SKM-1 treated with dmso at 0.1 percent for 144 hours (cell line): ENCODE measurements around the gene MRGPRF.

Source experiments
- DNase-seq: peaks from one replicate; lab custom pipeline; 2025; ENCODE audit not compliant: unreplicated experiment; lab: John Stamatoyannopoulos, UW

Gene MRGPRF

DNA sequence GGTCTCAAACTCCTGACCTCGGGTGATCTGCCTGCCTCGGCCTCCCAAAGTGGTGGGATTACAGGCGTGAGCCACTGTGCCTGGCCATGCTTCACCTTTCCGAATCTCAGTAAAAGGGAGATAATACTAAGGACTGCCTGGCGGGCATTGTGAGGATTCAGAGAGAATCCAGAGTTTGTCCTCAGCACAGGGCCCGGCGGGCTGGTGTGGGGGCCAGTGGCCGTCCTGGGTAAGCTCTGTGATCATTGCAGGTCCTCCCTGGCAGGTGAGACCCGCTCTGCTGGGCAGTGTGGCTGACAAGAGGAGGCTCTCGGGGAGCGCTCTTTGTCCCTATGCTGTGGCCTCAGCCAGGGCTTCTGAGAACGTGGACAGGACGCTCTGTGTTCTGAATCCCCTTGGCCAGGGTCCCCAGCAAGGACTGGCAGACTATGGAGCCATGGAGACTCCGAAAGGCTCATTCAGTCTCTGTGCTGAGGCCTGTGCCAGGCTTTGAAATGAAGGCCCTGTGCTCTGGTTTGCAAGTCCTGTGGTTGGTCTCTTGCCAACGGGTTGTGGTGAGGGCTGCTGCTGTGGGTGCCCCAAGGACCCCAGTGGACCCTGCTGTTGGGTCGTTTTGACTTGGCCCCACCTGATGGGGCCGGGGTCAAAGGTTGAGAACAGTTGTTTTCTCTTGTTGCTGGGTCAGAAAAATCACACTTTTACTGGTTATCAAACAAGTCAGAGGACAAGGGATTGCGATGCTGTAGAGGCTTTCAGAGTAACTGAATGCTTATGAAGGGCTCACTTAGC, 37.7 kb upstream of the MRGPRF start:
- DNase-seq: no peak

DNA sequence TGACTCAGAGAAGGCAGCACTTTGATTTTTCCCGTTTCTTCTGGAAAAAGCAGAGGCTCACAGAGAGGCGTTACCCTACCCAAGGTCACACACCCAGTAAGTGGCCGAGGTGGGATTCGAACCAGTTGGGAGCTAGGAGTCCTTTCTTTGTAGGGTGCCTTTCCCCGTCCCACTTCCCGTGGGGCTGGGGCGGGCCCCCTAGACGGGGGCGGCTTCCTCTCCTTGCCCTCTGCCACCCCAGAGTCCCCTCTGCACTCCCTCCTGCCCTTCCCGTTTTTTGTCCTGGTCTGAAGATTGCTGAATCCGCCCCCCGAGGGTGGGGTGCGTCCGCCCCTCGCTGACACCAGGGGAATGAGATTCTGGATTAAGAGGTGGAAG, 36.4 kb upstream of the MRGPRF start:
- no peak for DNase-seq

- peak; percentile 81 for DNase-seq
Measured at GRCh38 chr11:69048694-69049489, 35.8 kb upstream of the MRGPRF start, which contains the start of gene TPCN2. TPCN2 (plus strand) TSS chr11:69048932; CDS start chr11:69048998, 66 bp downstream.

GRCh38 chr11:69048031-69048693, 35.1 kb upstream of the MRGPRF start:
- DNase-seq: no peak

DNA sequence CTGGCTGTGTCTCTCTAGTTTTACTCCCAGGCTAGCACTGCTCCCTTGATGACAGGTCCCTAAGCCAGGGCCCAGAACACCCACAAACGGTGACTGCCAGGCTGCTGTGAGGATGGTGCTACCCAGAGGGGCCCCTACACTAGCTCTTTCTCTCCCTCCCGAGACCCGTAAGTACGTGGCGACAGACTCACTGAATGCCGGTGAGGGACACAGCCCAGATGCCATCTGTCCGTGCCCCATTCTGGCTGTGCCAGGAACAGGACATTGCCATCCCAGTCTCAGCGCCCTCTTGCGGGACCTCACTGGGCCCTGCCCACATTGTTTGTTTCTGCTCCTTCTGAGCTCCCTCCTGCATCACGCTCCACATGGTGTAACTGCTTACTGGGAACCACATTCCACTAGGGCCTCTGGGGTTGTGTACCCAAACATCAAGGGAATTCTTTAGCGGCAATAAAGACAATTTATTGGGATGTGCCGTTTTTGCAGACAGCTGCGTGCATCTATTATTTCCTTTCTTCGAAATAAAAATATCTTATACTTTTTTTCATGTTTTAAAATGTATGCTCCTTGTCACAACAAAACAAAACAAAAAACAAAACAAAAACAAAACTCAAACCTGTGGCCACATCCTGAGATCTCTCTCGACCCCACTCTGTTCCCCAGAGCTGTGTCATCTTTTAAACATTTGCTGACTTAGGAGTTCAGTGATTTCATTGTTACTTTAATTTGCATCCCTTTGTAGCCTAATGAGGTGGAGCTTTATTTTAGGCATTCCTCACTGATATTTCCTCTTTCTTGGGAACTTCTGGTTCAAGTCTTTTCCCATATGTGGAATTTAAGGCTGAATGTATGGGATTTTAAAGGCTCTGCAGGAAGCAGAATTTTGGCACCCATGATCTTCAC, 31.3 kb upstream of the MRGPRF start:
- no peak for DNase-seq

- no peak for DNase-seq
Measured at GRCh38 chr11:69041516-69041915, 28.5 kb upstream of the MRGPRF start.

GRCh38 chr11:69040581-69041260, 27.7 kb upstream of the MRGPRF start:
- DNase-seq: no peak

DNA sequence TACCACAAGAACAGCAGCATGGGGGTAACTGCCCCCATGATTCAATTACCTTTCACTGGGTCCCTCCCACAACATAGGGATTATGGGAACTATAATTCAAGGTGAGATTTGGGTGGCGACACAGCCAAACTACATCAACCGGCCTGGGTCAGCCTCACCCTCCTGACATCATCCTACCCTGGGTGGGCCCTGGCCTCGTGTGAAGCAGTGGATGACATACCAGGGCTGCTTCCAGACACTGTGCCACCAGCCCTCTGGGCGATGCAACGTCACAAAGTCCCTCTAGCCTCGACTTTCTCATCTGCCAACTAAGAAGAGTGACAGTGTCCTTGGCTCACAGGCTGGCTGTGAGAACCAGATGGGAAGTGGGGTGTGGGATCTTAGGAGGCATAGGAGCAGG, 27.0 kb upstream of the MRGPRF start:
- no peak for DNase-seq

DNA sequence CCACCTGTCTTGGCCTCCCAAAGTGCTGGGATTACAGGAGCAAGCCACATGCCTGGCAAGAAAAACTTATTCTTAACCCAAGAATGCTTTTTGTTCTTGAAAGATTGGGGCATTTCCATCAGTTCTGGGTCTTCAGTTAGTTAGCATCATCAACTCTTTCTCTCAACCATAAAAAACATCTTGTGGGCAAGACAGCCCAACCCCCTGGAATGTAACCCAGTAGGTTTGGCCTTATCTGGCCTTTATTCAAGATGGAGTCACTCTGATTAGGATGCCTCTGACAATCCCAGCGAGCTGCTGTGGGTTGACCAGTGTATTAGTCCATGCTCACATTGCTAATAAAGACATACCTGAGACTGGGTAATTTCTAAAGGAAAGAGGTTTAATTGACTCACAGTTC, 26.5 kb upstream of the MRGPRF start:
- DNase-seq: no peak

DNA sequence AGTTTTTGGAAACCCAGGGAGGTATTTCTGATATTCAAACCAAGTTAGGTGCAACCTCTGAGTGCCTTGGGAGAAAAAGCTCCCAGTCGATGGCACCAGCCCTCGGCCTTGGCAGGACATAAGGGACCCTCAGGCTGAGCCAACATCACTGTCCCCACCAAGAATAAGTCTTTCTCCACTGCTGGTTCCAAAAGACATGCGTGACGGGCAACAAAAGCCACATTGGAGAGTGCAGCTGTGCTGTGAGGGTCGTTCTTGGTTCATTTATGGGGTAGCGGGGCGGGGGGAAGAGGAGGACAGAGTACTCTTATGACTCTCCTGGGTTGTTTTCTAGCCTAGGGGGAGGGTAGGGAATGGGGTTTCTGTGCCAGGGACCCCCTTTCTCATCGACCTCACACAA, 24.5 kb upstream of the MRGPRF start:
- no peak for DNase-seq

DNA sequence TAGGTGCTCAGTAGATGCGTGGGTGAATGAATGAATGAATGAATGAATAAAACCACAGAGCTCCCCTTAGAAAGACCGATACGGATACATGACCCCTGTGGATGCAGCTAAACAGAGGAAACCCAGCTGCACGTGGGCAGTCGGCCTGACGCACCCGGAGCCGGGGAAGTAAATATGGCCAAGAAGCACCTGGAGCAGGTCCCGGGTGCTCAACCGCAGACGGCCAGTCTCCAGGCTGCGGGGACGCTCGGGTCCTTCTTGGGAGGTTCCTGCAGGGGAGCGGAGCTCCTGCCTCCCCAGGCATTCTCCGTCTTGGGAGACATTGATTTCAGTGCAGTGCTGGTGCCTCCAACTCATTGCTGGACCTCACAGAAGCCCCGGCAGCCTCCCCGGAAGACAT, 24.0 kb upstream of the MRGPRF start:
- no peak for DNase-seq

DNA sequence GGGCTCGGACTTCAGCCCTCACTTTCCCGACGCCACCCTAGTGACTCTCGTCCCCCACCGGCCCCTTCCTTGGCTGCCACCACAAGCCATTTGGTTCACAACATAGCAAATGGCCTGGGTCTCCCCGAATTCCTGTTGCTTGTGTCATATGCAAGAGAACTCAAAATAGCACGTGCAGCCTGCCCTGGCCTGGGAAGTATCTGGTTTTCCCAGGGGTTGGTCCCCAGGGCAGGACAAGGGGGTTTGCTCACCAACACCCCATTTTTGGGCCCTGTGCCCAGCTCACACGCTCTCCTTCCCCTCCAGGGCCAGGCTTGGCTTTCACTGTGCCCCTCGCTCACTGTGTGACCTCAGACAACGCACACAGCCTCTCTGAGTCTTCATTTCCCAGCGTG, 22.9 kb upstream of the MRGPRF start:
- no peak for DNase-seq

GRCh38 chr11:69035150-69035945, 22.3 kb upstream of the MRGPRF start:
- no peak for DNase-seq

GRCh38 chr11:69034123-69034867, 21.2 kb upstream of the MRGPRF start:
- DNase-seq: no peak

DNA sequence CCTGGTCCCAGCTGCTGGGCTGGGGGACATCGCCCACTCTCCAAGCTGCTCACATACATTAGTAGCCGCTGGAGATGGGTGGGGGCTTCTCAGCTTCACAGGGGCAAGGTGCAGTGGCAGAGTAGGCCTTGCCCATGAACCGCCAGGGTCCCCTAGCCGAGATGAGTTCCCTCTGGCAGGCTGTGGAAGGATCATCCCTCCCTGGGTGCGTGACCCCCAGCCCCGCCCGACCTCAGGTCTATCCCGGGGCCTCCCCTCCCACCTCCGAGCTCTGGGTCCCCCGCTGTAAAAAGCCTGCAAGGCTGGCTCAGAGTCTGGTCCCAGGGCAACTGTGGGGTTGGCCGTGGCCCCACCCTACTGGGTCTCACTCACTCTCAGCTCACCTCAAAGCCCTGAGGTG, 20.4 kb upstream of the MRGPRF start:
- DNase-seq: no peak

GRCh38 chr11:69032833-69033232, 19.8 kb upstream of the MRGPRF start:
- no peak for DNase-seq

GRCh38 chr11:69030301-69030700, 17.3 kb upstream of the MRGPRF start:
- DNase-seq: no peak

GRCh38 chr11:69027704-69028372, 14.8 kb upstream of the MRGPRF start:
- DNase-seq: peak; percentile 74
